Ammon's horn (tissue), 1 donor: ENCODE results near the gene RASSF3.

Experiments used
- DNase-seq: peaks from one replicate; pipeline ENCODE4 v3.0.0-alpha.2; 2016; ENCODE audit warnings: low spot score

The RASSF3 gene

DNA sequence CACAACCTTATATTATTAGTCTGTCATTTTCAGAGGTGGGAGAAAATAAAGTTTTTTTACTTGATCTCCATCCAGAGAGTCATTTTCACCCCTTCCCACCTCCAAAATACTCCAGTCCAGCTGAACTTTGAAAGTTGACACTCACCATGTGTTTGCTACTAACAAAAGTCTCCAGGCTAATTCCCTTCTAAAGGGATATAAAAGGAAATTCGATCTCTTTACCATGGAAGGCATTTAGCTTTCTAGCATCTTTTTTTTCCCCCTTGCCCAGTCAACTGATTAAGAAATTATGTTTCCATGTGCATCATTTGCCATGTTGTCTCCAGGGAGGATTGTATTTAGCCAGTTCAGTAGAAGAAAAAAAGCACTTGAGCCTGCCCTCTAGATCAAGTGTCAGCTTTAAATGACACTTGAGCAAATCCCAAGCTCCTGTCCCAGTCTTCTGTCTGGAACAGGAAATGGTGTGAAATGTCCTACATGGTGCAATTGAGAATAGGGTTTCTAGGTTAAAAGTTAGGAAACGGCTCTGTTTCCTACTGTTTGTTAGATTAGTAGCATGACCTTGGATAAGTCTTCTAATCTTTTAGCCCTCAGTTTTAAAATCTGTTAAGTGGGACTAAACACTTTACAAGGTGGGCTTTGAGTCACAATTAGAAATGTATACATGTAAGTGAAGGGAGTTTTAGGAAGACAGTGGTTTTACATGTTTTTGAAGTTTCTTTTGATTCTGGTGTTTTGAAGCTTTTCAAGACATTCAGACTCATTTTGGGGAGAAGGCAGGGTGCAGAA, 81.7 kb downstream of the RASSF3 start:
- no peak for DNase-seq

- DNase-seq = no peak
Observed at GRCh38 chr12:64694130-64695040, 84.1 kb downstream of the RASSF3 start.

- no peak for DNase-seq
Observed at GRCh38 chr12:64695550-64695949, 85.3 kb downstream of the RASSF3 start.

- DNase-seq = peak; percentile 10
Observed at GRCh38 chr12:64696080-64696741, 85.9 kb downstream of the RASSF3 start.

DNA sequence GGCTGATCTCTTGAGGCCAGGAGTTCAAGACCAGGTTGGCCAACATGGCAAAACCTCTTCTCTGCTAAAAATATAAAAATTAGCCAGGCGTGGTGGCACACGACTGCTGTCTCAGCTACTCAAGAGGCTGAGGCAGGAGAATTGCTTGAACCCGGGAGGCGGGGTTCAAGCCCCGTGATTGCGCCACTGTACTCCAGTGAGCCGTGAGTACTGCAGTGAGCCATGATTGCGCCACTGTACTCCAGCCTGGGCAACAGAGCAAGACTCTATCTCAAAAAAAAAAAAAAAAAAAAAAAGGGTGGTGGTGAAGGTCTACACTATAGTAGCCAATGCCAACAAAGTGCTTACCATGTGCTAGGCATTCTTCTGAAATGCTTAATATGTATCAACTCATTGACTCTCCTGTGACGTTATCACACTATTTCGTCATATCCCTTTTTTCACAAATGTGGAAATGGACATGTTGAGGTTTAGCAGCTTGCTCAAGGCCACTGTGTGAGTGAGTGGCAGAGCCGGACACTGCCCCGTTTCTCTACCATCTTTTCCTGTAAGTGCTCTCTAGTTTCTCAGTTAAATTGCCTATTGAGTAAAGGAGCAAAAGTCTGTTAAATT, 89.3 kb downstream of the RASSF3 start:
- DNase-seq = no peak

GRCh38 chr12:64700532-64700931, 90.2 kb downstream of the RASSF3 start:
- no peak for DNase-seq

- no peak for DNase-seq
Observed at GRCh38 chr12:64701283-64701682, 91.0 kb downstream of the RASSF3 start.

- DNase-seq = no peak
Observed at GRCh38 chr12:64706306-64706705, 96.0 kb downstream of the RASSF3 start.

GRCh38 chr12:64706857-64707256, 96.6 kb downstream of the RASSF3 start:
- DNase-seq = no peak

- DNase-seq = no peak
Observed at GRCh38 chr12:64707362-64707761, 97.1 kb downstream of the RASSF3 start.

GRCh38 chr12:64707926-64708325, 97.6 kb downstream of the RASSF3 start:
- no peak for DNase-seq

- DNase-seq = no peak
Observed at GRCh38 chr12:64709429-64709828, 99.1 kb downstream of the RASSF3 start.

DNA sequence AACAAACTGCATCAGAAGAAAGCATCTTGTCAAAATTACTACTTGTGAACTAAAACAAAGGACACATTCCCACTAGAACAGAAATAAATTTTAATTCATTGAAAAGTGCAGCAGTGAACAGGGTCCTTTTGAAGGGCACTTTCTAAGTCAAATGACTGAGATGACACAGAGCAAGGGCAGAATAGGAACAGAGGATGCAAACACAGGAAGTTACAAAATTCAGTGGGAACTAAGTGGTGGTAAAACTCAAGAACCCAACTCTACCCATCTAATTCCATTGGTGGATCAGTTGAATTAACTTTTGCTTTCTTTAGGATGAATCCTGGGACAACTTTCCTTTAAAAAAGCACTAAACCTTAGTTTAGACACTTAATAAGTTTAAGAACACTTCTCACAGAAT, 103.1 kb downstream of the RASSF3 start:
- DNase-seq = no peak

- no peak for DNase-seq
Observed at GRCh38 chr12:64714551-64714968, 104.3 kb downstream of the RASSF3 start.

DNA sequence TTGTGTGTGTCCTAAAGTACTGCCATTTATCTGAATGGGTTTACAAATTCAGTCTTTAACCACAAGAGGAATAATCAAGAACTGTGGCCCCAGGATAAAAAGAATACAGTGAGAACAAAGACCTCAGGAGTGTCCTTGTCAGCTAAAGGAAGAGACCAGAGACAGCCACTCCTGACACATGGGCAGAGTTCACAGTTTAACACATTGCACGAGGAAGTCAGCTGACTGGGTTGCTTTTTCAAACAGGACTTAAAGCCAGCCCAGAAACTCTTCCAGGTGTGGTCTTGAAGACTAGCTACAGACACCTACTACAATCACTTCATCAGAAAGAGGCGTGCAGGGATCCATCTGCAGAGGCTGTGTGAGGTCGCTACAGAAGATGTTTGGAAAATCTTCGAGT, 106.1 kb downstream of the RASSF3 start:
- no peak for DNase-seq

DNA sequence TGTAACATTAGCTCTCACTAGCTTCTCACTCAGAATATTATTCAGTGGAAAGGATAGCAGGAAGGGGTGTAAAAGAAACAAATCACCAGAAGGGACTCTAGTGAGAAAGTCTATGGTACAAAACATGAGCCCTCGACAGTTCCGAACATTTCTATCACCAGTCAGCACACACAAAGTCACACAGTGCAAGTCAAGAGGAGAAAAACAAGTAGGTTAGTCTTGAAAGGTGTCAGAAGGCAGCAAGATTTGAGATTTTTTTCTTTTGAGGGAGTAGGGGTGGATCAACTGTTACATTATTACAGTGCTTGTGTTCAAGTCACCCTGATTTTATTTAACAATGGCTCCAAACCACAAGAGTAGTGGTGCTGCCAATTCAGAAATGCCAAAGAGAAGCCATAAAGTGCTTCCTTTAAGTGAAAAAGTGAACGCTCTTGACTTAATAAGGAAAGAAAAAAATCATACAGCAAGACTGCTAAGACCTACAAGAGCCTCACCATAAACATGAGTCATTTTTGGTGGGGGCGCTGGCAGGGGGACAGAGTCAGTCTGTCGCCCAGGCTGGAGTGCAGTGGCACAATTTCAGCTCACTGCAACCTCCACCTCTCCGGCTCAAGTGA, 106.7 kb downstream of the RASSF3 start:
- no peak for DNase-seq

- DNase-seq = no peak
Observed at GRCh38 chr12:64718649-64719048, 108.4 kb downstream of the RASSF3 start.

DNA sequence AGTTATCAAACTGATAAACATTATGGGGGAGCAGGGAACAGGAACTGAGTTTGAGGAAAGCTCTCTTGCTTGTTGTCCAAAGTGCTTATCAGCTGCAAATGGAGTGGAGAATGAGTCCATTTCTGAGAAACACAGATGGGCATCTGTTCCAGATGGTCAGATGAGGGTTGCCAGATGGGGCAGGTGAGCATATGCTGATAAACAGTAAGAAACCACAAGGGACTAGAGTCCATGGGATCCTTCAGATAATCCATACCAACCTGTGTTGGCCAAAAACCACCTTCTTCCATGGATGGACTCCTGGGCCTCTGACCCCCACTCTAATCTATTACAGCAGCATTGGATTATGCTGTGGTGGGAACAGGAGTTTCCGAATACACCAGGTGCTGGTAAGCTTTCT, 110.6 kb downstream of the RASSF3 start:
- no peak for DNase-seq

DNA sequence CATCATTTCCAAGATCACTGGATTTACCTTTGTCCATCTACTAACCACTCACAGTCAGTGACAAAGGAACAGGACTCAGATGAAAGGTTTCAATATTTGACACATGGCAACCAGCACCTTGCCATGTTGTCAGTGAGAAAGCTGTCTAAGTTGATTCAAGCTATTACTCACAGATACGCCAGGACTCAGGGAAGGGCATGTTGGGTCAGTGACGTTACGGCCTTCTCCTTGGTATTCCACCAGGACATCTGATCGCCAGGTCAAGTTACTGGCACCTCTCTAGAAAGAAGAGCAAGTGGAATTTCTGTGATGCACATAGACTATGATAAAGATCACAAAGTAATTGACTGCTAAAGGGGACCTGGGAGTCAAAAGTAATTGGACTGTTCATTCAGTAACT, 112.5 kb downstream of the RASSF3 start:
- no peak for DNase-seq

- DNase-seq = no peak
Observed at GRCh38 chr12:64723630-64724029, 113.3 kb downstream of the RASSF3 start.

DNA sequence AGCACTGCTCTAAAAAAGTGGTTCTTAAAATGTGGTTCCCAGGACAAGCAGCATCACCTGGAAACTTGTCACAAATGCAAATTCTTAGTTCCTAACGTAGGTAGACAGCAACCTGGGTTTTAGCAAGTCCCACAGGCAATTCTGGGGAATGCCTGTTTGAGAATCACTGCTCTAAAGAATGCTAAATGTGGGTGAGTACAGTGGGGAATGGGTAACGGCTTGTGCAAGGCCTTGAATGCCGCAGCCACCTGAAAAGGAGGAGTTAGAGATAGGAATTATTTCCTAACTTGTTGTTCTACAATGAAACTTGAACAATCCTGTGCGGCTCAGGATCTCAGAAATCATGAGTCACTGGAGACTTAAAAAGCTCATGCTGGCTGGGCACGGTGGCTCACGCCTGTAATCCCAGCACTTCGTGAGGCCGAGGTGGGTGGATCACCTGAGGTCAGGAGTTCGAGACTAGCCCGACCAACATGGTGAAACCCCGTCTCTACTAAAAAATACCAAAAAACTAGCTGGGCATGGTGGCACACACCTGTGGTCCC, 114.0 kb downstream of the RASSF3 start:
- no peak for DNase-seq
